HG03060 (cell line): Measurements from ENCODE around the gene SERPINB7.

Experiments
- ATAC-seq: cut with Tn5 transposase; IDR thresholded peaks from one replicate; pipeline ENCODE4 v1.9.1; 2021; ENCODE audit warnings: low read depth, moderate number of reproducible peaks; ENCODE audit not compliant: unreplicated experiment

SERPINB7 gene

DNA sequence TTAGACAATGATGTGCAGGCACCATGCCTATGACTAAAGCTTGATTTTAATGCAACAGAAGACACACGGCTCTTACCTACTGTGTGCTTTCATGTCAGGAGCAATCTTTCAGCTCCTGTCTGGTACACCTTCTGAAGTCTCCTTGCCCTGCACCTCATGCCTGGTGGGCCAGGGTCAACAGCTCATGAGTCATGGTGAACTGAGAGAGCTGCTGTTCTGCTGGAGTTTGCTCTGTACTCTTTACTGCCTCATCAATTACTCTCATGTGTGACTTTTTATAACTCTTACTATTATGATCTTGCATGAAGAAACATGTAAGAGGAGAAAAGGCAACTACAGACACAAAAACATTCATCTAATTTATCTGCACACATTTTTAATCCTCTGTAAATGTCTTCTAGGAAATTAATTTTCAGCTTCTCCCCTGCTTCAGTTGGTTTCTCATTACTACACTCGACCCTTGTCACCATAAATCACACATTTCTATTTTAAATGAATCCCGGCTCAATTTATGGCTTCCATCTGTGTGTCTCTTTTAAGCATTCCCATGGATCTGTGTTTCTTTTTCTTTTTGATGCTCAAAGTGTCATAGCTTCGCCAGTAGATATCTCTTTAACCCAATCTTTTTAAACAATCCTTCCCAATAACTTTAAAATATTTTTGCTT is 9.7 kb downstream of the SERPINB7 start:
- ATAC-seq = no peak

- ATAC-seq = no peak
These were observed 12.5 kb downstream of the SERPINB7 start for GRCh38 chr18:63787673-63788072.

DNA sequence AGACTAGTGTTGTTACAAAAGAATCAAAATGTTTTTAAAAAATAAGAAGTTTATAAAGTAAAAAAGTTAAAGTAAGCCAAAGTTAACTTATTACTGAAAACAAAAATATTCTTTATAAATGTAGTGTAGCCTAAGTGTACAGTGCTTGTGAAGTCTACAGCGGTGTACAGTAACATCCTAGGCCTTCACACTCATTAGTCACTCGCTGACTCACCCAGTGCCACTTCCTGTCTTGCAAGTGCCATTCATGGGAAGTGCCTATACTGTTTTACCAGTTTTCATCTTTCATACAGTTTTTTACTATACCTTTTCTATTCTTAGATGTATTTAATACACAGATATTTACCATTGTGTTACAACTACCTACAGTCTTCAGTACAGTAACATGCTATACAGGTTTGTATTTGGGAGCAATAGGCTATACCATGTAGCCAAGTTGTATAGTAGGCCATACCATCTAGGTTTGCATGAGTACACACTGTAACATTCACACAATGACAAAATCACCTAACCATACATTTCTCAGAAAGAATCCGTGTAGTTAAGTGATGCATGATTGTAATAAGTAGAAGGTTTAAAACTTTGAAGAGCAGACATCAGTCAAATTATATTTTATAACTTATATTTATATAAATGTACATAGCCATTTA is 13.4 kb downstream of the SERPINB7 start:
- ATAC-seq = peak; percentile 71

DNA sequence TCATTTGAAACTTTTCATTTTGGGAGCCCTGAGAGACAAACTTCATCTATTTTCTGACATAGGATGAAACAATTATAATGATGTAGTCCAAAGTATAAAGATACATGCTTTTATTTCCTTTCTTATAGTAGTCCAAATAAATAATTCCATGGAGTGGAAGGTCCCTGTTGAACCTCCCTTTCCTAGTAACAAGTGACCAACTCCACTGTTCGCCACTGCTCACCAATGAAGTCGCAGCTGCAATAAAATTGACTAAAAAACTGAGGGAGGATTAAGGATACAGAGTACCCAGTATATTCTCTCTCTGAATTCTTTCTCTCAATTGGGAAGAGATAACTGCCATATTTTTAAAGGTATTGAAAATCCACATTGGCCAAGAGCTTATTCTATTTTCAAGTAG is 14.1 kb downstream of the SERPINB7 start:
- no peak for ATAC-seq

DNA sequence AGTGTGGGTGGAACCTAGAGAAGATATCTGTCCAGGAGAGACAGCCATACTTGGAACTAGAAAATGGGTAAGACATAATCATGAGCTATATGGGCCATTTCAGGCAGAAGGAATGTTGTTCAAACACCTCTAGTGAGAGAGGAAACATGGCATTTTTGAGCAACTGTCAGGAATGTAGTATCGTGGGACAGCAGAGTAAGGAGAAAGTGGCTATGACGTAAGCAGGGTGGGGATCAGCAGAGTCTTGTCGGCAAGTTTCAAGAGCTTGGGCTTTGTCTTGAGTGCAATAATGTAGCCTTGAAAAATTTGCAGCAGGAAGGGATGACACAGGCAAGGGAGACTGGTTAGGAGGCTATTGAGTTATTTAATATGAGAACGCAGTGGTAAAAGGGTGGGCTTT is 20.4 kb downstream of the SERPINB7 start:
- ATAC-seq = no peak

DNA sequence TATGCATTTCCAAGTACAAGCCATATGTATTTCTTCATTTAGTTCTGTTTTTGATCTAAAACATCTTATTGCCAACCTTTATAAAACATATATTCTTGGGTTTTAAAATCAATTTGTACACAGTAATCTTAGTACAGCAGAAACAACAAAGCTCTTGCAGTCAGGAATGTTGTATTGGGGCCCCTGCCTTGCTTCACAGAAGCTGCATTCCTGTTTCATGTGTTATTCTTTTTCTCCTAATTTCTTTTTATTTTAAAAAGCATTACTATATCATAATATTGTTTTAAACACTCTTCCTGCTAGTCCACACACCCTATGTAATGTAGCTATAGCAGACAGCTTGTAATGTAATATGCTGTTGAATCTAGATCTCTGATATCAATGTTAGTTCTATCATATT is 24.0 kb downstream of the SERPINB7 start:
- ATAC-seq = no peak

GRCh38 chr18:63801343-63801742 is 26.1 kb downstream of the SERPINB7 start:
- ATAC-seq = no peak

DNA sequence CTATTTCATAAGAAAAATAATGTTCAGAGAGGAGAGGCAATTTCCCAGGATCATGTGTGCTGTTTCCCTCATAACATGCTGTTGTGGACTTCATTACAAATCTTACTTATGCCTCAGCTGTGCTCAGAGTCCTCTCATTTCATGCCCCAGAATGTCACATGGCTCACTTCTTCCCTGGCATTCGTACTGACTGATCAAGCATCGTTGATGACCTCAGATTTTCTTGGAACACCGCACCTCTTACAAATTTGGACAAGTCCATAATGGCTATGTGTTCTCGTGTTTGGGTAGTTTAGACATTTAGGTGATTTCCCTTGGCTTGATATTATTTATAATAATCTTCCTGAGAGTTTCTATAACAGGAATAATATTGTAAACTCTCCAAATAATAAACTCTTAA is 32.9 kb downstream of the SERPINB7 start:
- ATAC-seq = no peak

DNA sequence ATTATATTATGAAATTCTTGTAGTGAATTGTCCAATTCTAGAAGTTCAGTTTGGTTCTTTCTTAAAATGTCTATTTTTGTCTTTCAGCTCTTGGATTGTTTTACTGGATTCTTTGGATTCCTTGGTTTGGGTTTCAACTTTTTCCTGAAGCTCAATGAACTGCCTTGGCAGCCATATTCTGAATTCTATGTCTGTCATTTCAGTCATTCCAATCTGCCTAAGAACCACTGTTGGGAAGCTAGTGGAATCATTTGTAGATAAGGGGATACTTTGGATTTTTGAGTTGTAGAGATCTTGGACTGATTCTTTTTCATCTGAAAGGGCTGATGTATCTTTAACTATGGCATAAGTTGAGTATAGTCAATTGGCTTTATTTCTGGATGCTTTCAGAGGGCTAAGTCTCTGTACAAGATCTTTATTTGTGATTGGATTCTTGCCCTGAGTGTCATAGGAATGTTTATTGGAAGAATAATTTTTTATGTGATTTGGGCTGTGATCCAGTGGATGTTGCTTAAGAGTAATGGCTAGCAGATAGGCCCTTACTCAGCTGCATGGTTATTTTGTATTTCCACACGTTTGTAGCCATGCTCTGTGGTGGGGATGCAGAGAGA is 42.3 kb downstream of the SERPINB7 start:
- no peak for ATAC-seq

GRCh38 chr18:63818212-63818611 is 43.0 kb downstream of the SERPINB7 start:
- no peak for ATAC-seq

DNA sequence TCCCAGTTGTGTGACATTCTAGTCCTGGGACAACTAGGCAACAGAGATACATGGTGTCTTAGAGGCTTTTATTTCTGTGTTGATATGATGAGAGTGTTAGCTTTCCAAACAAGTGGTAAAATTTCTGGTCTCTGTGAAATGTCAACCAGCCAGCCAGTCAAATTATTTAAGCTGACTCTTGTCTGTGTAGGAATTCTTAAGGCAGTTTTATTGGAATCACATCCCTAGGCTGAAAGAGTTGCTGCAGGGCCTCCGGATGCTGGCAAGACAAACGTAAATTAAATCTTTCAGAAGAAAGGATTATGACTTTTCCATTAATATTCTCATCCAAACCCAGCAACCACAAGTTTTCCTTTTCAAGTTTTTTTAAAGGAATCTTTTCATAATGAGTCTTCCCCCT is 44.6 kb downstream of the SERPINB7 start:
- no peak for ATAC-seq

DNA sequence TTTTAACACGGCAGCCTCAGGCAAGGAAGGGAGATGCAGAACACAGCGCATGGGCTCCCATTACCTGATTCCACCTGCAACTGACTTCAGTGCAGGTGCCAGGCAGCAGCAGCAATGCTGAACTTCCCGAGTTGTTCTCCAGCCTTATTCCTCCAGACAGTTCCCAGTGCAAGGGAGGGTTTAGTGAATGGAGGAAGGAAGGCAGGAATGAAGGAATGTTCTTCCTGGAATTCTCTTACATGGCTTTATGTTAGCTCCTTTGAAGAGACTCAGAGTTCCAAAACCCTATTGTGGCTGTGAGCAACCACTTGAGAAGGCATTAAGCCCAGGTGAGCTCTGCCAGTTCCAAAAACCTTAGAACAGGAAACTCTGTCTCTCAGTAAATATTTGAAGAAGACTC is 45.5 kb downstream of the SERPINB7 start:
- no peak for ATAC-seq

DNA sequence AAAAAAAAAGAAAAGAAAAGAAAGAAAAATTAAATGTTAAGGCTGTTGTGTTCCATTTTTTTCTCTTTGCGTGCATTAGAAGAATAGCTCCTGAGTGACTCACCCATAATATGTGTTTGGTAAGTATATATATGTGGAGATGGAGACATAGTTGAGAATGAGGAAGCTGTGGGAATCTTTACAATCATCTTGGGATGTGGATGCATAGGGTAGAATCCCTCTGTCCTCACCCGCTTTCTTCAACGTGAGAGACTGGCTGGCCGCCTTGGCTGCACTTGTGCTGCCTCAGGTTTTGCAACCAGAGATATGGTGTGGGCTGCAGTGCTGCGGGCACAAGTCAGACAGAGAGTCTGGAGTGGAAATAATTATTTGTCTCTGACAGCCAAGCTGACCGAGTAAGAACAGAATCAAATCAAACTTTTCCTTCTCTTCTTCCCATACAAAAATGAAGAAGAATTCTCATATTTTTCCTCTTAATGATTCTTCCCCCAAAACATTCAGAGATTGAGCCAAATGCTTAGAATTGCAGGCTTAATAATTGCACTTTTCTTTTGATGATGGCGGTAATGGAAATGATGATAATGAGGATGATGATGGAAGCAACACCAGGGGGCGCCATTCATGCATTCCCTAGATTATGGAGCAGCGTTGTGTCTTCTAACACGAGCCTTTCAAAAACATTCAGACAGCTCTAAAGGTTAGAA is 48.5 kb downstream of the SERPINB7 start:
- ATAC-seq = no peak

GRCh38 chr18:63824220-63824525 is 49.0 kb downstream of the SERPINB7 start:
- no peak for ATAC-seq

GRCh38 chr18:63828120-63828519 is 52.9 kb downstream of the SERPINB7 start:
- ATAC-seq = no peak

- no peak for ATAC-seq
These were observed 53.4 kb downstream of the SERPINB7 start for GRCh38 chr18:63828656-63829055.

DNA sequence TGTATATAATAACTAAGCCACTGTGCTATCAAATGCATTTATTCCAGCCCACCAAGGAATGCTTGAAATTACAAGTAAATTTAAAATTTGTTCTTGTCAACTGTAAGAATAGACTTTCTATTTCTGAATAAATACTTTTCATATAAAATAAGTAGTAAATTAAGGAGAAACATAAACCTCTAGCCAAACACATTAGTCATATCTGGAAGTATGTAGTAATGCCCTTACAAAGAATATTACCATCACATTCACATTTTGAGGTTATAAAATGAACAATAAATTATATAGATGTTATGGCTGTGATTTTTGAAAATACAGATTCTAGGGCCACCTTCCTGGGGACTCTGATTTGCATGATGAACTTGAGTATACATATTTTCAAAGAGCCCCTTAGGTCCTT is 54.7 kb downstream of the SERPINB7 start:
- ATAC-seq = no peak

GRCh38 chr18:63831080-63831788 is 56.0 kb downstream of the SERPINB7 start:
- ATAC-seq = peak; percentile 93

- peak; percentile 61 for ATAC-seq
These were observed 57.3 kb downstream of the SERPINB7 start for GRCh38 chr18:63832470-63832869.

- ATAC-seq = no peak
These were observed 59.4 kb downstream of the SERPINB7 start for GRCh38 chr18:63834471-63835113.
